ENCODE results near the gene CRISPLD2.

- TF ChIP-seq ATF1 (CRISPR knock-in tag; IDR thresholded peaks at IDR 0.05) (no peak), CTCF (IDR thresholded peaks at IDR 0.05) (no peak), KAT7 (CRISPR knock-in tag; IDR thresholded peaks at IDR 0.05; ENCODE audit: borderline replicate concordance) (no peak), RORB (CRISPR knock-in tag; IDR thresholded peaks at IDR 0.05) (no peak), SOX15 (CRISPR knock-in tag; IDR thresholded peaks at IDR 0.05) (no peak), SP1 (CRISPR knock-in tag; conservative IDR thresholded peaks at IDR 0.05) (no peak)
Observed at GRCh38 chr16:84820771-84821170, 986 bp downstream of the CRISPLD2 start.

All from WTC11 (cell line).